Colonic mucosa (tissue), 4 donors: ENCODE measurements around the gene HAX1. TPM values are rescaled to one million over a fixed set of nuclear protein-coding genes. Genes with fewer than 3 reads are reported as not detected.
"Not testable (repeated sequence)": the region's sequence is repeated elsewhere in the genome, so short reads cannot be mapped to it uniquely, and the experiment has no call there.

Experiments used
- DNase-seq: peaks from one replicate; pipeline ENCODE4 v3.0.0-alpha.2; 2020
- H3K27ac ChIP-seq: fragments of 200-600 bp; one replicate; pipeline ENCODE4 v1.8.0; 2021
- H3K27me3 ChIP-seq: fragments of 200-600 bp; one replicate; pipeline ENCODE4 v1.8.0; 2021
- H3K36me3 ChIP-seq: fragments of 200-600 bp; one replicate; pipeline ENCODE4 v1.8.0; 2021
- H3K4me1 ChIP-seq: fragments of 200-600 bp; one replicate; pipeline ENCODE4 v1.8.0; 2021; ENCODE audit warnings: mild to moderate bottlenecking
- H3K4me3 ChIP-seq: fragments of 200-600 bp; one replicate; pipeline ENCODE4 v1.8.0; 2021
- H3K9ac ChIP-seq, 2 donors: one replicate each; pipeline ENCODE4 v1.7.0; 2013; ENCODE audit warnings: control low read depth in 2 of 2, low read depth in 2 of 2, low read length in 2 of 2
- H3K9me3 ChIP-seq: fragments of 200-600 bp; one replicate; pipeline ENCODE4 v1.8.0; 2021
- CTCF ChIP-seq: fragments of 200-600 bp; IDR thresholded peaks from one replicate; pipeline ENCODE4 v1.8.0; 2022; ENCODE audit warnings: antibody characterized with exemption, mild to moderate bottlenecking
- intact Hi-C: fragments of 100-400 bp; cut with DNase I; formaldehyde crosslinking; loops from one replicate; pipeline ENCODE4 v1.14.1; 2022
- total RNA-seq, 2 donors: library from RNA; stranded (reverse); fragmentation: NEBNext Ultra II Directional in 1 of 2; extraction: Animal tissue kit (Norgen Biotek cat#: 25700) in 1 of 2; gene quantifications; one replicate each; pipeline ENCODE4 v1.2.1, GENCODE V29; 2021
- donor health status: healthy.
- donor health status: DM: no; HTN: no; CAD: no.
- donor health status: DM: no; HTN: no; CAD: no.

The HAX1 gene
- total RNA-seq, 2 donors from 2014 or later: 53.4 to 83.6 TPM

DNA sequence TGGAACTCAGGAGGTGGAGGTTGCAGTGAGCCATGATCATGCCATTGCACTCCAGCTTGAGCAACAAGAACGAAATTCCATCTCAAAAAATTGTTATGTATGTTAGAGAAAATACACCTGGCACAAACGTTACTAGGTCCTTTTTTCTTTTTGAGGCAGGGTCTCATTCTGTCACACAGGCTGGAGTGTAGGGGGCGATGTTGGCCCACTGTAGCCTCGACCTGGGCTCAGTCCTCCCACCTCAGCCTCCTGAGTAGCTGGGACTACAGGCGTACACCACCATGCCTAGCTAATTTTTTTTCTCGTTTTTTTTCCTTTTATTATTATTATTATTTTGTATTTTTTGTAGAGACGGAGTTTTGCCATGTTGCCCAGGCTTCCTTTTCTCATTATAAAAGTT is 4.4 kb downstream of the HAX1 start:
- Histone ChIP-seq H3K36me3 (no peaks in the 10 kb centered on the region), H3K27me3 (no peaks in the 10 kb centered on the region), H3K4me1 (no peaks in the 10 kb centered on the region), H3K27ac (no peak overlapping the region), H3K9me3 (no peaks in the 10 kb centered on the region), H3K9ac (no peak overlapping the region), H3K4me3 (no peak overlapping the region)
- intact Hi-C loops: no loop called here
- DNase-seq: no peak
- no peak for TF ChIP-seq CTCF

- H3K9me3 ChIP-seq, H3K36me3 ChIP-seq, H3K9ac ChIP-seq, H3K27me3 ChIP-seq, H3K4me3 ChIP-seq, H3K4me1 ChIP-seq, DNase-seq, H3K27ac ChIP-seq, intact Hi-C loops: not testable (repeated sequence)
Measured at GRCh38 chr1:154287591-154287990, 15.2 kb downstream of the HAX1 start.

GRCh38 chr1:154288661-154289060 is 16.2 kb downstream of the HAX1 start:
- no peak overlapping the region for H3K27ac ChIP-seq
- H3K4me1 ChIP-seq: no peaks in the 10 kb centered on the region
- intact Hi-C loops: no loop called here
- H3K9me3 ChIP-seq: no peaks in the 10 kb centered on the region
- H3K27me3 ChIP-seq: no peaks in the 10 kb centered on the region
- no peak for TF ChIP-seq CTCF
- no peak for DNase-seq
- H3K9ac ChIP-seq: no peak overlapping the region
- H3K4me3 ChIP-seq: no peak overlapping the region
- no peaks in the 10 kb centered on the region for H3K36me3 ChIP-seq

DNA sequence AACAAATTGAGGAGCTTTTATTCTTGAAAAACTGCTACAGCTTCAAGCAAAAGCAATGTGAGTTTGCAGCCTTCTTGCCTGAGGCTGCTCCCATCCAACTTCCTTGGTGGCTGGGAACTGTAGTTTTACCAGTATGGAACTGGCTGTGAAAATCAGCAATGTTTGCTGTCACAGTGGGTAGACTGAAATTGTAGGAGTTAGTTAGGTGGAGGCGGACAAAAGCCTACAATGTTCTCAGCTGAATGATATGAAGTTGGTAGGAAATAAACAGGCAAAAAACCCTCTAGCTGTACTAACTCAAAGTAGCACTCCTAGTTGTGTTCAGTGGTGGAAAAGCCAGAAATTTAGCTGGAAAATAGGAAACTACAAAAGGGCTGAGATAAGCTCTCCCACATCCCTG is 18.5 kb downstream of the HAX1 start:
- peaks cover 5% of the 10 kb centered on the region for H3K9me3 ChIP-seq
- TF ChIP-seq CTCF: no peak
- no peak for DNase-seq
- intact Hi-C loops: no loop called here
- no peaks in the 10 kb centered on the region for H3K4me1 ChIP-seq
- no peak overlapping the region for H3K9ac ChIP-seq
- H3K27me3 ChIP-seq: no peaks in the 10 kb centered on the region
- no peaks in the 10 kb centered on the region for H3K36me3 ChIP-seq
- no peak overlapping the region for H3K27ac ChIP-seq
- H3K4me3 ChIP-seq: no peak overlapping the region

DNA sequence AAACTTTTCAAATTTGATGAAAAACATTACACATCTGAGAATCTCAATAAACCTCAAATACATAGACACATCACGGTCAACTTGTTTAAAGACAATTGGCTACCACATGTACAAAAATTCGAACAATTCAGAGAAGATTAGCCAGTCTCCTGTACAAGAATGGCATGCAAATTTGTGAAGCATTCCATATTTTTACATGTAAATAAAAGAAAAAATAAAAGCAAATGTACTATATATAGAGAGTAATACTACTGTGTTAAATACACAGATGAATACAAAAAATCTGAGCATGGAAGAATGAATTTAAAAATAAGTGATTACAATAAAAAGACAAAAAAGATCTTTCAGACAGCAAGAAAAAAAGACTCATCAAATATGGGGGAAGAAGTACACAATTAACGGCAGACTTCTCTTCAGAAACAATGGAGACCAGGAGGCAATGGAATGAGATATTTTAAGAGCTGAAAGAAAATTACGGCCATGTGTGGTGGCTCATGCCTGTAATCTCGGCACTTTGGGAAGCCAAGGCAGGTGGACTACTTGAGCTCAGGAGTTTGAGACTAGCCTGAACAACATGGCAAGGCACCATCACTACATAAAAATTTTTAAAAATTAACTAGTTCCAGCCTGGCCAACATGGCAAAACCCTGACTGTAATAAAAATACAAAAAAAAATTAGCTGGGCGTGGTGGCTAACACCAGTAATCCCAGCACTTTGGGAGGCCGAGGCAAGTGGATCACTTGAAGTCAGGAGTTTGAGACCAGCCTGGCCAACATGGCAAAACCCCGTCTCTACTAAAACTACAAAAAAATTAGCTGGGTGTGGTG is 23.2 kb downstream of the HAX1 start:
- Histone ChIP-seq H3K36me3 (no peaks in the 10 kb centered on the region), H3K27me3 (no peaks in the 10 kb centered on the region), H3K27ac (no peak overlapping the region), H3K4me3 (no peak overlapping the region), H3K4me1 (no peaks in the 10 kb centered on the region), H3K9ac (no peak overlapping the region), H3K9me3 (peaks cover 5% of the 10 kb centered on the region)
- no peak for TF ChIP-seq CTCF
- intact Hi-C loops: no loop called here
- DNase-seq: no peak

GRCh38 chr1:154301582-154301981 is 29.2 kb downstream of the HAX1 start:
- no peak overlapping the region for H3K27ac ChIP-seq
- no peak overlapping the region for H3K4me3 ChIP-seq
- H3K9me3 ChIP-seq: no peaks in the 10 kb centered on the region
- H3K36me3 ChIP-seq: no peaks in the 10 kb centered on the region
- no peak for DNase-seq
- no peak for TF ChIP-seq CTCF
- intact Hi-C loops: no loop called here
- no peaks in the 10 kb centered on the region for H3K4me1 ChIP-seq
- no peak overlapping the region for H3K9ac ChIP-seq
- no peaks in the 10 kb centered on the region for H3K27me3 ChIP-seq
